Vagina (tissue), 2 donors: ENCODE measurements around the gene RUNX2.

Experiments used
- CTCF ChIP-seq, 3 experiments: fragments of 450-650 bp in 2 of 3; fragments of 200-600 bp in 1 of 3; sonication (generic) in 1 of 3; IDR thresholded peaks; one replicate each; pipeline ENCODE4 v1.5.1; 2017 to 2019; ENCODE audit warnings: antibody characterized with exemption in 3 of 3, mild to moderate bottlenecking in 2 of 3, moderate library complexity in 2 of 3
- POLR2A ChIP-seq, 2 donors: fragments of 450-650 bp; IDR thresholded peaks; one replicate each; pipeline ENCODE4 v1.6.1; 2017; ENCODE audit warnings: antibody characterized with exemption in 2 of 2, mild to moderate bottlenecking in 2 of 2, moderate library complexity in 2 of 2
- POLR2AphosphoS5 ChIP-seq, 2 donors: sonication (generic); formaldehyde crosslinking; IDR thresholded peaks; one replicate each; pipeline ENCODE4 v1.9.0; 2017; ENCODE audit warnings: antibody characterized with exemption in 2 of 2, mild to moderate bottlenecking in 2 of 2, low read depth in 1 of 2; ENCODE audit not compliant: insufficient read depth in 1 of 2

DNA sequence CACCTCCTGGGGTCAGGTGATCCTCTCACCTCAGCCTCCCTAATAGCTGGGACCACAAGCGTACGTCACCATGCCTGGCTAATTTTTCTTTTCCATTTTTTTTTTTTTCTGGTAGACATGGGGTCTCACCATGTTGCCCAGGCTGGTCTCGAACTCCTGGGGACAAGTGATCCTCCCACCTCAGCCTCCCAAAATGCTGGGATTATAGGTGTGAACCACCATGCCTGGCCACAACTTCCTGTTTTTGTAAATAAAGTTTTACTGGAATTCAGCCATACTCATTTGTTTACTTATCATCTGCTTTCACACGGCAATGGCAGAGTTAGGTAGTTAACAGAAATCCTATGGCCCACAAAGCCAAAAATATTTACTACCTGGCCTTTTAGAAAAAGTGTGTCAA, 7.8 kb upstream of the RUNX2 start:
- no peak for TF ChIP-seq CTCF (IDR thresholded peaks at IDR 0.05)
- no peak for TF ChIP-seq POLR2A (IDR thresholded peaks at IDR 0.05)
- no peak for TF ChIP-seq POLR2AphosphoS5 (IDR thresholded peaks at IDR 0.05; ENCODE audit: insufficient read depth in 1 of 2, low read depth in 1 of 2)
